HK-2 (cell line): ENCODE data around the gene CRTC1.
A peak's percentile ranks its signal among the peaks of the same experiment; 100 is the strongest.
"Not testable (repeated sequence)": the region's sequence is repeated elsewhere in the genome, so short reads cannot be mapped to it uniquely, and the experiment has no call there.

ENCODE experiments used
- DNase-seq: peaks from one replicate; pipeline ENCODE4 v3.0.0-alpha.2; 2018; ENCODE audit not compliant: unreplicated experiment

CRTC1 gene

DNA sequence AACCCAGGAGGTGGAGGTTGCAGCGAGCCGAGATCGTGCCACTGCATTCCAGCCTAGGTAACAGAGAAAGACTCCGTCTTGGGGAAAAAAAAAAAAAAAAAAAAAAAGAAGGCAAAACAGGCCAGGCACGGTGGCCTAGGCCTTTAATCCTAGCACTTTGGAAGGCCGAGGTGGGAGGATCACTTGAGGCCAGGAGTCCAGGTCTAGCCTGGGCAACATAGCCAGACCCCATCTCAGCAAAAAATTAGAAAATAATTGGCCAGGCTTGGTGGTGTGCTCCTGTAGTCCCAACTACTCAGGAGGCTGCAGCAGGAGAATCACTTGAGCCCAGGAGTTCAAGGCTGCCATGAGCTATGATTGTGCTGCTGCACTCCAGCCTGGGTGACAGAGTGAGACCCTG, 43.4 kb downstream of the CRTC1 start:
- no peak for DNase-seq

- not testable (repeated sequence) for DNase-seq
Measured at GRCh38 chr19:18727602-18728001, 44.1 kb downstream of the CRTC1 start.

DNA sequence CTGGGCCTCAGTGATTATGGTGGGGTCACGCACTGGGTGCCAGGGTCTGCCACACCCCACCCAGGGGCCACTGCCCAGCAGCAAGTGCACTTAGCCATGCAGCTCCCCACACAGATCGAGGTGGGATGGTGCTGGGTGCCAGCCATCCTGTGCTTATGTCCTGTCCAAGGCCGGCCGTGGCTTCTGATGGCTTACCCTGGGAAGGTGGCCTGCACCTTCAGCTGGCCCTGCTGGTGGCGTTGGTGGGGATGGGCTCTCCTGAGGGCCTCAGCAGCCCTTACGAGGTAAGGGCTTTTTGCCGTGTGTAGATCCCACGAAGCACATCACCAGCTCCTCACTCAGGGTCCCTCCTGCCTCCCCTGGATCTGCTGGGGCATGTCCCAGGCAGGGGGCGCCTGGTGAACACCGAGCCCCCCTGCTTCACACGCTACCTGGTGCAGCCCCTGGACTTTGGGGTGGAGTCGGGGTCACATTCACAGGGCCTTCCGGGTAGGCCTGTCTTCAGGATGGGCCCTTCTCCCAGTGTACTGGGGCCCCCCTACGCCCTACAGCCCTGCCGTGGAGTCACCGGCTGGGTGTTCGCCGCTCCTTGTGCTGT, 46.6 kb downstream of the CRTC1 start:
- DNase-seq: no peak

GRCh38 chr19:18730885-18731513, 47.5 kb downstream of the CRTC1 start:
- no peak for DNase-seq

DNA sequence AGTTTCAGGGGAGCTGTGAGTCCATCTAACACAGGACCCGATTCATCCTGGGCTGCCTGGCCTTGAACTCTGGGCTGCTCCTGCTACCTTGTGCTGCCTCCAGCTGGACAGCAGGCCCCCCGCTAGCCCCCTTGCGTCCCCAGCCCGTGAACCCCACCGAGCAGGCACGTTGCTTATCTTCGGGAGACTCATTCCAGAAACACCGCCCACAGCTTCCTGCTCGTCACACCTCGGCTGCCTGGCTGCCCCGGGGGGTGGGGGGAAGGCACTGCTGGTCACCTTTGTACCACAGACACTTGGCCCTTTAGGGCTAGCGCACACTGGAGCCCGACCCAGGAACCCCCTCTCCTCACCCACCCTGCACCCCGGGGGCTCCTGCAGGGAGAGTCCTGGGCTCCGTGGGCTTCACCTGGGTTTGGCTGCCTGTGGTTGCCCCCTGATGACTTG, 48.1 kb downstream of the CRTC1 start:
- DNase-seq: no peak

GRCh38 chr19:18733196-18733647, 49.7 kb downstream of the CRTC1 start:
- DNase-seq: no peak

- not testable (repeated sequence) for DNase-seq
Measured at GRCh38 chr19:18733762-18734332, 50.4 kb downstream of the CRTC1 start.

GRCh38 chr19:18735324-18735723, 51.8 kb downstream of the CRTC1 start:
- no peak for DNase-seq

DNA sequence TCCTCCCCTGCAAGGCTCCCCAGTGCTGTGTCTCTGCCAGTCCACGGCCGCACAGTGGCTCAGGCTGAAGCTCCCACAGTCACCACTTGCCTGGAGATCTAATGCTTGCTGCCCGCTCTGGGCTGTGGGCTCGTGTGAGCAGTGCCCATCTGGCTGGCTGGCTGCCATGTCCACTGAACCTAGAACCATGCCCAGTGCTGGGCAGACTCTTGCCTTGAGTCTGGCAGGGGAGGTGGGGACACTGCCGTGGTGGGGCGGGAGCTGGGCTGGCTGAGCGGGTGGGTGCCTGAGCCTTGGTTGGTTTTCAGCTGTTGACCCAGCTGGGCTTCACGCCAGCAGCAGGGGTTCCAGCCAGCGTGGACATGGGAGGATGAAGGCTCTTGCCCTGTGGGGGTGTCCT, 52.3 kb downstream of the CRTC1 start:
- no peak for DNase-seq

DNA sequence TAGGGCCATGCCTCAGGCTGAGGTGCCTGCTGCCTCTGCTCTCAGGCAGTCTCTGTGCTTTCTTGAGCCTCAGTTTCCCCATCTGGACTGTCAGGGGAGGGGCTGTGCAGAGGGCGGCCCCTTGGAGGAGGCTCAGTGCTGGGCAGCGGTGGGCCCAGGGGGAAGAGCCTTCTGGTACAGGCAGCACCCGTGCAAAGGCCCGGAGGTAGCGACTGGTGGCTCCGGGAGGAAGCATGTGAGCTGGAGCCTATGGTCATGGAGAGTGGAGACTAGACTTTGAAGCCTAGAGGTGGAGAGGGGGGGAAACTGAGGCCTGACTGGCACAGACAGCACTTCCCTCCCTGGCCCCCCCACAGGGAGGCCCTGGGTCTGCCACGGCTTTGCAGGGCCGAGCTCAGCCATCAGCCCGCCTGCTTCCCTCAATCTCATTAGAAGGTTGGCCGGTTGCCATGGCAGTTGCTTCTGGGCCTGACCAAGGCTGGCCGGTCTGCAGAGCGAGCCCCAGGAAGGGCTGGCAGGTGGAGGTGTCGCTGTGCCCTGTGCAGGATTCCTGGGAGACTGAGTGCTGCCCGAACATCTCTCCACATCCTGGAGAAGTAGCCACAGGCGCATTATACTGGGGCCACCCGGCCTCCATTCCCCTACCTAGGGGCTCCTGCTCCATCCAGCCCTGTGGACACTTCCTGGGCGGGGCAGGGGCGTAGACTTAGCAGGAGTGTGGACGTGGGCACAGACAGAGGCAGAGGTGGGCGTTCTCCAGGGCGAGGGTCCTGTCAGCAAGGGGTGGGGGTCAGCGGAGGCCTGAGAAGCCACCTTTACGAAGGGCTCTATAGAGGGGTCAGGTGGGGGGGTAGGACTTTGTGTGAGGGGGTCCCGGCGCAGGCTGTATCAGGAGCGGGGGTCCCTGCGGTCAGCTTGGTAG, 53.2 kb downstream of the CRTC1 start:
- DNase-seq: no peak

DNA sequence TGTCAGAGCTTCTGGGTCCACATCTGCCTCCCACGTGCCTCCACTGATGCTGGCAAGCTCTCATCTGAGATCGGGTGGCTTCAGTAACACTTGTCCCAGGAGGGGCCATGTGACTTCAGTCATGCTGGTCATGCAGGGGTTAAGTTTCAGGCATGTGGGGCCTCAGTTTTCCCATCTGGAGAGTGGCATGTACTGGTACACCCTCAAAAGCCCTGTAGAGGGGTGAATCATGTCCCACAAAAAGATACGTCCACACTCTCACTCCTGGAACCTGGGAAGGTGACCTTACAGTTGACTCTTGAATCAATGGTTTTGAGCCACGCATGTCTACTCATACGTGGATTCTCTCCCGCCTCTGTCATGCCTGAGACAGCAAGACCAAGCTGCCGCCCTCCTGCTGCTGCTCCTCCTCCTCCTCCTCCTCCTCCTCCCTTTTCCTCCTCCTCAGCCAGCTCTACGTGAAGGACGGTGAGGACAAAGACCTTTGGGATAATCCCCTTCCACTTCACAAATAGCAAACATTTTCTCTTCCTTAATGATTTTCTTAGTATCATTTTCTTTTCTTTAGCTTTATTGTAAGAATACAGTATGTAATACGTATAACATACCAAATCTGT, 54.0 kb downstream of the CRTC1 start:
- DNase-seq: peak; percentile 43

DNA sequence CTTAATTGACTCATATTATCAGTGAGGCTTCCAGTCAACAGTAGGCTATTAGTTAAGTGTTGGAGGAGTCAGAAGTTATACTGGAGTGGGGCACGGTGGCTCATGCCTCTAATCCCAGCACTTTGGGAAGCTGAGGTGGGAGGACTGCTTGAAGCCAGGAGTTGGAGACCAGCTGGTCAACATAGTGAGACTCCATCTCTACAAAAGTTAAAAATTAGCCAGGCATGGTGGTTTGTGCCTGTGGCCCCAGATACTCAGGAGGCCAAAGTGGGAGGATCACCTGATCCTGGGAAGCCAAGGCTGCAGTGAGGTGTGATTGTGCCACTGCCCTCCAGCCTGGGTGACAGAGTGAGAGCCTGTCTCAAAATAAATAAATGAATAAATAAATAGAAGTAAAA, 54.5 kb downstream of the CRTC1 start:
- DNase-seq: peak; percentile 58

DNA sequence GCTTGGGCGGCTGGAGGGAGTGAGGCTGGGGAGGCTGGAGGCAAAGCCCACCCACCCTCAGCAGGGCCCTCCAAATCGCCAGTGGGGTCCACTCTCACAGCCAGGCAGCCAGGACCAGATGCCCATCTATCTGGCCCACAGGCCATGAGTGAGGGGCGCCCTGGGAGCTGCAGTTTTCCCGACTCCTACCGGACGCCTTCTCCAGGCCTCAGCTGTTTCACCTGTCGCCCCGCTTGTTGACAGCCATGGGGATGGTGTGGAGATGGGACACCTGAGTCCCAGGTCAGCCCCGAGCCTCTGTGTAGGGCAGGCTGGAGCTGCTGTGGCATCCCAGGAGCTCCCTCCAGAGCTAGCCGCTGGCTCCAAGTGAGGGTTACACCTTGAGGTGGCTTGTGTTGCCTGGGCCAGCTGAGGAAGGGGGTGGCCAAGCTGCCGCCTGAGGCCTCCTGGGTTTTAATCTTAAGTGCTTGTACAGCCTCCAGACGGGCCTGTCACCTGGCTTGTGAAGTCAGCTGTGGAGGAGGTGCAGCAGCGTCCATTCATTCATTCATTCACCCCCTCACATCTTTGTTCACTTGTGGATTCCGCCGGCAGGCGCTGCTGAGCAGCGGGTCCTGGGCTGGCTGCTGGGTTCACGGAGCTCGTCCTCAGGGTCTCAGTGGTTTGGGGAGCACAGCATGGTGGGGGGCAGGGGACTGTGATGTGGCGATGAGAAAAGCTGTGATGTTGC, 55.6 kb downstream of the CRTC1 start:
- DNase-seq: no peak

- DNase-seq: no peak
Measured at GRCh38 chr19:18741124-18742121, 57.9 kb downstream of the CRTC1 start.

DNA sequence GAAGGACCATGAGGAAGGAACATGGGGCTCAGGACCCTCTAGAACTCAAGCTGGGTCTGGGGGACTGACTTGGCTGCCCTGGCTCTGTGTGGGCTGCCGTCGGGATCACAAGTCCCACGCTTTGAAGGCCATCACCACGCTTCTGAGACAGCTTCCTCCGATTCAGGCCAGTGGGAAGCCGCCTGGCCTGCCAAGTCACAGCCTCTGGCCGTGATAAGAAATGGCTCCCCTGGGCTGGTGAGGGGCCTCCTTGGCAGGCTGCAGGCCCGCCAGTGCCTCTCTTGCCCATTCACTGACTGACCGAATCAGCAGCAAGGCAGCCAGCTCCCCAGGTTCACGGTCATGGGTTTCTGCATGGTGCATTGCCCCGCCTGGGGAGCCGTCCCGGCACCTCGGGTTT, 58.8 kb downstream of the CRTC1 start:
- DNase-seq: no peak

DNA sequence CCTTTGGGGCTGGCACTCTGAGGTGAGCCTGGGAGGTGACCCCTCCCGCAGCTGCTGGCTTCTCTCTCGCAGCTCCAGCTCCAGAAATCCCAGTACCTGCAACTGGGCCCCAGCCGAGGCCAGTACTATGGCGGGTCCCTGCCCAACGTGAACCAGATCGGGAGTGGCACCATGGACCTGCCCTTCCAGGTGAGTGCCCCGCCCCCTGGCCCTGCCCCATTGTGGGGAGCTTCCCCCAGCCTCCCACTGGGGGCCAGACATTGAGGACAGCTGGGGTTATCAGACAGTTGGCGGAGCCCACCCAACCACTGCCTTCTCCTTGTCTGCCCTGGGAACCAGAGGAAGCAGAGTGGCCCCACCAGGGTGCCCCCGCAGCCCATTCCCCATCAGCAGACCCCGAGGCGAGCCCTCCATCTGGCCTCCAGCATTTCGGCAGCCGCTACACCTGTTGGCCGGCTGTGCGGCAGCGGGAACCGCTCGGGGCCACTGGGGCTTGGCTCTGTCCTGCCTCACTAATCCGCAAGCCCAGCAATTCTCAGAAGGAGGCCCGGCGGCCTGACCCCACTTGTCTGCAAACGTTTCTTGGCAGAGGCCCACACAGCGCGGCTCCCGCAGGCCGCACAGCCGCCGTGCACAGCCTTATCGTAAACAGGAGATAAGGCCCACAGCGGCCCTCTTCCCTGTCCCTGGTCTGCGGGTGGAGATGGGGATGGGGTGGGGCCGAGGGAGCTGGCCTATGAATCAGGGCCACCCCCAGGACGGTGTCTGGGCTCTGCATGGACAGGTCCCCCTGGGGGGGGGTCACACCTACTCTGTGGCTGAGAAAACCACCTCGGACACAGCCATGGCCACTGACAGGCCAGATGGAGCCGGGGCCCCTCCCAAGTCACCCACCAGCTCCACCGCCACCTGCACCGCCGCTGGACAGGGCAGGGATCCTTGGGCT, 59.6 kb downstream of the CRTC1 start:
- no peak for DNase-seq

DNA sequence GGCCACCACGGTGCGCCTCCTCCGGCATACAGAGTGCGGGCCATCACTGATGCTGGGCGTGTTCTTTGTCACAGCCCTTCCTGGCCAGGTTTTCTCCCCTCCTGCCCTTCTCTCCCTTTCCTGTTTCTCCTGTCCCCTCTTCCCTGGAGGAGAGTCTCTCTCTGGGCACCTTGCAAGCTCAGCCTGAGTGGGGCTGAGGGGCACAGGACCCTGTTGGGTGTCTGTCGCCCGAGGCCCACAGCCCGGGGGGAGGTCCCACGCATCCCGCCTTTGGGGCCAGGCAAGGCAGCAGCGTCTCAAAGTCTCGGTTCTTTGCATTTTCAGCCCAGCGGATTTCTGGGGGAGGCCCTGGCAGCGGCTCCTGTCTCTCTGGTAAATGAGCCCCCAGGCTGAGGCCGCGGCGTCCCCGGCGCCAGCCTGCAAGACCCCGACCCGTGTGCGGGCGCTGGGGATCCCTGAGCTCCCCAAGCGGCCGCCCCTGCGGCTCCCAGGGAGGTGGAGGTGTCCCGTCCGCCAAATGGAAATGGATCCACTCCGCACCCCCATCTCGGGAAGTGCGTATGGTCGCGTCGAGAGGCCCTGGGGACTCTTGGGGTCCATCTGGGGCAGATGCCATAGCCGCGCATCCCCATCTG, 60.4 kb downstream of the CRTC1 start:
- DNase-seq: no peak

DNA sequence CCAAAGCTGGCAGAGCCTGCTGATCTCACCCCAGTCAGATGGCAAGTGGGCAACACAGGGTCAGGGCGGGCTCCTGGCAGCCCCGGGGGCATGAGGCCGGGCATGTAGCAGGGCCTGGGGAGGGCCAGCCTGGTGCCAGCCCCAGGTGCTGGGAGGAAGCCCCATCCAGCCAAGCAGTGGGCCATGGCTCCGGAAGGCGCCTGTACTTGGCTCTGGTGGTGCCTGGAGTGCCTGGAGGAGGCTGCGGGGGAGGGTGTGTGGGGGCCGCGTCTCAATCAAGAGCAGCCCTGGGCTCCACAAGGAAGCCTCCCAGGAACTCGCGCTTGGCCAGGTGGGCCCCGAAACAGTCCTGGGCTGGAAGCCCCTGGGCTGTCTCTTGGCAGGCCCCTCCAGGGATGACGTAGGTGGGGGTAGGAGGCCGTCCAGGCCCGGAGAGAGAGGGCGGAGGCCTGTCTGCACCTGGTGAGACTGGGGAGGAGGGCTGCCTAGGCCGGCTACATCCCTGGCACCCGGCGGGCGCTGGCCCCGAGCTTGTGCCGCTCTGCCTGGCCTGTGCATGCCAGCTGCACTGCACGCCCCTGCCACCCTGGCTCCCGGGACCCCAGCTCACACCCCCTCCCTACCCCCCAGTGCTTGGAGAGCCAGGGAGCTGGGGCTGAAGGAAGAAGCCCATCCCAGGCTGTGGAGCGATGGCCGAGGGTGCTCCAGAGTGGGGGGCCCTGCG, 61.7 kb downstream of the CRTC1 start:
- DNase-seq: no peak
